Stomach (tissue), 9 donors: Measurements from ENCODE around the gene IGLON5. TPM values are rescaled to one million over a fixed set of nuclear protein-coding genes. Genes with fewer than 3 reads are reported as not detected.

ENCODE experiments used
- DNase-seq, 2 donors: peaks; one replicate each; pipeline versions ENCODE4 v3.0.0 to v3.0.0-alpha.2; 2013 to 2019
- H3K27ac ChIP-seq, 5 donors: fragments of 200-600 bp in 4 of 5; sonication (generic) in 4 of 5; one replicate each; pipeline ENCODE4 v1.5.1; 2013 to 2019; ENCODE audit warnings: mild to moderate bottlenecking in 1 of 5, moderate library complexity in 1 of 5
- H3K27me3 ChIP-seq, 3 donors: fragments of 200-600 bp; sonication (generic); one replicate each; pipeline ENCODE4 v1.5.1; 2017 to 2019; ENCODE audit warnings: mixed run types in 1 of 3
- H3K36me3 ChIP-seq, 4 donors: fragments of 200-600 bp; sonication (generic); 1 replicate in 3 of 4; 2 replicates in 1 of 4; pipeline ENCODE4 v1.5.1; 2016 to 2019
- H3K4me1 ChIP-seq, 4 donors: fragments of 200-600 bp; sonication (generic); one replicate each; pipeline ENCODE4 v1.5.1; 2016 to 2019
- H3K4me3 ChIP-seq, 4 donors: fragments of 200-600 bp; sonication (generic) in 3 of 4; one replicate each; pipeline ENCODE4 v1.5.1; 2016 to 2019; ENCODE audit warnings: mild to moderate bottlenecking in 1 of 4
- H3K9me3 ChIP-seq, 4 donors: fragments of 200-600 bp; sonication (generic); one replicate each; pipeline ENCODE4 v1.5.1; 2016 to 2019
- CTCF ChIP-seq, 7 experiments: fragments of 450-650 bp in 4 of 7; fragments of 200-600 bp in 3 of 7; sonication (generic) in 3 of 7; IDR thresholded peaks; one replicate each; pipeline ENCODE4 v1.5.1; 2016 to 2019; ENCODE audit warnings: antibody characterized with exemption in 7 of 7, control low read depth in 2 of 7, mild to moderate bottlenecking in 1 of 7
- EP300 ChIP-seq: sonication (generic); formaldehyde crosslinking; IDR thresholded peaks from one replicate; pipeline ENCODE4 v1.6.1; 2017; ENCODE audit warnings: antibody characterized with exemption
- POLR2A ChIP-seq, 4 donors: fragments of 450-650 bp; IDR thresholded peaks; one replicate each; pipeline ENCODE4 v1.6.1; 2016; ENCODE audit warnings: antibody characterized with exemption in 4 of 4, control low read depth in 2 of 4, mild to moderate bottlenecking in 1 of 4, moderate library complexity in 1 of 4
- POLR2AphosphoS5 ChIP-seq, 3 donors: sonication (generic); formaldehyde crosslinking; IDR thresholded peaks; one replicate each; pipeline ENCODE4 v1.6.1; 2016; ENCODE audit warnings: antibody characterized with exemption in 3 of 3
- WGBS, 5 donors: extraction: QIAGEN DNeasy Blood & Tissue Kit in 3 of 5; methylation state at CpG; one replicate each; pipeline versions ENCODE4 v1.1.5 to v1.1.7; 2013 to 2018; 5-methylcytosine and 5-hydroxymethylcytosine counted together
- intact Hi-C: fragments of 100-400 bp; cut with DNase I; formaldehyde crosslinking; loops from one replicate; pipeline ENCODE4 v1.15.1; 2023; ENCODE audit warnings: low total_unique reads
- polyA plus RNA-seq, 3 donors: library from polyadenylated mRNA; stranded (reverse); fragments of 200-250 nt; gene quantifications; one replicate each; pipeline ENCODE4 v1.2.3, GENCODE V29; 2013
- total RNA-seq, 5 donors: library from RNA; depleted of rRNA; stranded (reverse); fragments of >200 nt; gene quantifications; one replicate each; pipeline versions ENCODE4 v1.1.0 to v1.2.3, GENCODE V29; 2014 to 2016
- donor health status: healthy with polysubstance abuse.
- donor health status: Bipolar disorder and iron deficiency.
- donor health status: healthy.

IGLON5 gene
- total and polyA plus RNA-seq, 8 donors = 0.13 to 0.18 TPM; not detected in 6

- Histone ChIP-seq H3K4me3 (no peak overlapping the region), H3K4me1 (peaks cover 7 to 17% (median 15%) of the 10 kb centered on the region in 4 donors), H3K9me3 (peaks cover 0 to 7% (median 3%) of the 10 kb centered on the region in 4 donors), H3K36me3 (peaks cover 0 to 20% (median 9%) of the 10 kb centered on the region in 4 donors), H3K27me3 (peaks cover 9 to 77% (median 48%) of the 10 kb centered on the region in 3 donors), H3K27ac (no peak overlapping the region)
- 84 to 94% (median 89%) methylated on average over 5 of the region's 5 CpGs for WGBS, 5 donors
- DNase-seq = no peak
- no peak for TF ChIP-seq CTCF (IDR thresholded peaks at IDR 0.05)
- no peak for TF ChIP-seq POLR2AphosphoS5 (IDR thresholded peaks at IDR 0.05)
- TF ChIP-seq EP300 = no peak
- no peak for TF ChIP-seq POLR2A (IDR thresholded peaks at IDR 0.05)
- intact Hi-C loops = no loop called here
These were observed 18.0 kb downstream of the IGLON5 start for GRCh38 chr19:51329411-51329810.

- intact Hi-C loops = loop anchor here (10.0 kb wide), 1 partner anchor 104 kb away; no protein-coding TSS in a partner anchor
- TF ChIP-seq CTCF (IDR thresholded peaks at IDR 0.05) (no peak), POLR2A (IDR thresholded peaks at IDR 0.05) (no peak), EP300 (no peak), POLR2AphosphoS5 (IDR thresholded peaks at IDR 0.05) (no peak)
- no peak for DNase-seq
These were observed 18.9 kb downstream of the IGLON5 start for GRCh38 chr19:51330366-51330765.

GRCh38 chr19:51331193-51331592, 19.7 kb downstream of the IGLON5 start:
- intact Hi-C loops = loop anchor here (10.0 kb wide), 1 partner anchor 104 kb away; no protein-coding TSS in a partner anchor
- Histone ChIP-seq H3K36me3 (peaks cover 0 to 20% (median 9%) of the 10 kb centered on the region in 4 donors), H3K27me3 (peaks cover 9 to 63% (median 39%) of the 10 kb centered on the region in 3 donors), H3K27ac (no peak overlapping the region), H3K9me3 (peaks cover 0 to 7% (median 3%) of the 10 kb centered on the region in 4 donors), H3K4me1 (peaks cover 7 to 17% (median 15%) of the 10 kb centered on the region in 4 donors), H3K4me3 (no peak overlapping the region)
- DNase-seq = no peak
- TF ChIP-seq POLR2AphosphoS5 (IDR thresholded peaks at IDR 0.05) (no peak), CTCF (IDR thresholded peaks at IDR 0.05) (no peak), POLR2A (IDR thresholded peaks at IDR 0.05) (no peak), EP300 (no peak)
- WGBS, 5 donors = 63 to 78% (median 75%) methylated on average over 3 of the region's 3 CpGs

More at GRCh38 chr19:51330366-51330765, 18.9 kb downstream of the IGLON5 start:
- Histone ChIP-seq H3K4me1 (peaks cover 7 to 17% (median 15%) of the 10 kb centered on the region in 4 donors), H3K4me3 (no peak overlapping the region), H3K9me3 (peaks cover 0 to 7% (median 3%) of the 10 kb centered on the region in 4 donors), H3K27ac (no peak overlapping the region), H3K27me3 (peaks cover 9 to 72% (median 48%) of the 10 kb centered on the region in 3 donors), H3K36me3 (peaks cover 0 to 20% (median 9%) of the 10 kb centered on the region in 4 donors)
- WGBS, 5 donors = 91 to 96% (median 96%) methylated on average over 4 of the region's 4 CpGs

GRCh38 chr19:51331716-51332115, 20.3 kb downstream of the IGLON5 start:
- WGBS, 5 donors = 78 to 96% (median 91%) methylated on average over 6 of the region's 6 CpGs
- H3K36me3 ChIP-seq = peaks cover 0 to 20% (median 9%) of the 10 kb centered on the region in 4 donors

More at GRCh38 chr19:51331716-51332115, 20.3 kb downstream of the IGLON5 start:
- Histone ChIP-seq H3K27ac (no peak overlapping the region), H3K4me1 (peaks cover 7 to 15% (median 13%) of the 10 kb centered on the region in 4 donors), H3K27me3 (peaks cover 9 to 58% (median 34%) of the 10 kb centered on the region in 3 donors), H3K9me3 (peaks cover 0 to 7% (median 3%) of the 10 kb centered on the region in 4 donors), H3K4me3 (no peak overlapping the region)
- intact Hi-C loops = loop anchor here (10.0 kb wide), 1 partner anchor 103 kb away; no protein-coding TSS in a partner anchor
- no peak for TF ChIP-seq CTCF (IDR thresholded peaks at IDR 0.05)
- TF ChIP-seq POLR2AphosphoS5 (IDR thresholded peaks at IDR 0.05) = no peak
- TF ChIP-seq POLR2A (IDR thresholded peaks at IDR 0.05) = no peak
- TF ChIP-seq EP300 = no peak
- DNase-seq = no peak
